ENCODE results near the gene HEMK1.

DNA sequence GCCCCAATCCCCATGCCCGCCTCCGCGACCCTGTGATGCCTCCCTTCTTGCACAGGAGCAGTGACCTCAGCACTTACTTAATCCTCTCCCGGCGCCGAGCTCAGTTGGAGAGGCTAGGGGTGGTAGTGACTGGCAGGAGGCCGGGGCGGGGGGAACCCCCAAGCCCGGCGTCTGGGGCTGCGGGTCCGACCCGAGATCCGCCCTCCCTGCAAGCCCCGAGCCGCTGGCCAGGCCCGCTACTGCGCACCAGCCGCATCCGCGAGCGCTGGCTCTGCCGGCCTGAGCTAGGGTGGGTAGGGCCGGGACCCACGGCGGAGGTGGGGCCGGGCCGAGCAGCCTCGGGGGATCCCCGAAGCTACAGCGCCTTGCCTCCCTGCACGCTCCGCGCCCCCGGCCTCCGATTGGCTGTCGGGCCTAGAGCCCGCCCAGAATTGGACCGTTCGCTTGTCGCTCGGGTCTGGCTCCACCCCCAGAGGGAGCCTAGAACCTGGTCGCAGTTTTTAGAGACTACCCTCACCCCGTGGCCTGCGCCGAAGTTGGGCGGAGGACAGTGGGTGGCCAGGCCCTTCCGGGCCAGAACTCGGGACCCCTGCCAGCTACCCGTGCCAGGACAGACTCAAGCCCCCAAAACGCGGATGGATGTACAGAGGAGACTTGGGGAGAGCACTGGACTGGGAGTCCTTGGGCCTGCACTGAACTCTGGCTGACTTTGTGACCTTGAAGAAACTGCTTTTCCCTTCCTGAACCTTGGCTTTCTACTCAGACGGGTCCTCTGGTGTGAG, 1.7 kb upstream of the HEMK1 start, which contains the start of gene C3orf18:
- TF ChIP-seq, protein P1, sequence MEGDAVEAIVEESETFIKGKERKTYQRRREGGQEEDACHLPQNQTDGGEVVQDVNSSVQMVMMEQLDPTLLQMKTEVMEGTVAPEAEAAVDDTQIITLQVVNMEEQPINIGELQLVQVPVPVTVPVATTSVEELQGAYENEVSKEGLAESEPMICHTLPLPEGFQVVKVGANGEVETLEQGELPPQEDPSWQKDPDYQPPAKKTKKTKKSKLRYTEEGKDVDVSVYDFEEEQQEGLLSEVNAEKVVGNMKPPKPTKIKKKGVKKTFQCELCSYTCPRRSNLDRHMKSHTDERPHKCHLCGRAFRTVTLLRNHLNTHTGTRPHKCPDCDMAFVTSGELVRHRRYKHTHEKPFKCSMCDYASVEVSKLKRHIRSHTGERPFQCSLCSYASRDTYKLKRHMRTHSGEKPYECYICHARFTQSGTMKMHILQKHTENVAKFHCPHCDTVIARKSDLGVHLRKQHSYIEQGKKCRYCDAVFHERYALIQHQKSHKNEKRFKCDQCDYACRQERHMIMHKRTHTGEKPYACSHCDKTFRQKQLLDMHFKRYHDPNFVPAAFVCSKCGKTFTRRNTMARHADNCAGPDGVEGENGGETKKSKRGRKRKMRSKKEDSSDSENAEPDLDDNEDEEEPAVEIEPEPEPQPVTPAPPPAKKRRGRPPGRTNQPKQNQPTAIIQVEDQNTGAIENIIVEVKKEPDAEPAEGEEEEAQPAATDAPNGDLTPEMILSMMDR (IDR thresholded peaks at IDR 0.05): no peak
- peak in 1 of 2 donors; percentile 70 for TF ChIP-seq POLR2AphosphoS5 (IDR thresholded peaks at IDR 0.05)
- no peak for TF ChIP-seq EP300 (IDR thresholded peaks at IDR 0.05)
- TF ChIP-seq POLR2A (IDR thresholded peaks at IDR 0.05; ENCODE audit: low read depth): no peak

All from esophagus muscularis mucosa (tissue), 4 donors.